GM19328 (cell line): ENCODE data around the gene PTH1R.

Experiments used
- ATAC-seq: cut with Tn5 transposase; IDR thresholded peaks from one replicate; pipeline ENCODE4 v1.9.1; 2021; ENCODE audit warnings: mild to moderate bottlenecking, moderate library complexity; ENCODE audit not compliant: unreplicated experiment

PTH1R gene

GRCh38 chr3:46849686-46850467, 27.6 kb upstream of the PTH1R start:
- no peak for ATAC-seq

- ATAC-seq, result no peak
Observed at GRCh38 chr3:46850468-46850779, 27.1 kb upstream of the PTH1R start.

- no peak for ATAC-seq
Observed at GRCh38 chr3:46851364-46852333, 25.9 kb upstream of the PTH1R start.

- no peak for ATAC-seq
Observed at GRCh38 chr3:46852334-46852720, 25.2 kb upstream of the PTH1R start.

DNA sequence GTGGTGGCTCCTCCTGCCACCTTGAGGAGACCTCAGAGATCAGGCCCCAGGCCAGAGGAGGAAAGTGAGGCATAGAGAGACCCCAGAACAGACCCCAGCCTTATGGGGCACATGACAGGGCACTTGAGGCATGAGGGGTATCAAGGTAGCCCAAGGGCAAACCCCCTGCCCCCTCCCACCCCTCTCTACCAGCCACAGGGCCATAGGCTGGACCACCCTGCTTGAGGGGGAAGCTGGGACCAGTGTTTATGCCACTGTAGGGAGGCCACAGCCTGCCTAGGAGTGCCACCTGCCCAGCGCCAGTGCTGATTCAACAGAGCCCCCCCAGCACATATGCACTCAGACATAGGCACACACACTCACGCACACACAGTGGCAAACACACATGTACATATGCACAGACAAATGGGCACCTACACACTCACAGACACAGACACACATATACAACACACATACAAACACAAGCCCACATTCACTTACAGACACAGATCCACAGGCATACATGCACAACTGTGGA, 24.6 kb upstream of the PTH1R start:
- no peak for ATAC-seq

DNA sequence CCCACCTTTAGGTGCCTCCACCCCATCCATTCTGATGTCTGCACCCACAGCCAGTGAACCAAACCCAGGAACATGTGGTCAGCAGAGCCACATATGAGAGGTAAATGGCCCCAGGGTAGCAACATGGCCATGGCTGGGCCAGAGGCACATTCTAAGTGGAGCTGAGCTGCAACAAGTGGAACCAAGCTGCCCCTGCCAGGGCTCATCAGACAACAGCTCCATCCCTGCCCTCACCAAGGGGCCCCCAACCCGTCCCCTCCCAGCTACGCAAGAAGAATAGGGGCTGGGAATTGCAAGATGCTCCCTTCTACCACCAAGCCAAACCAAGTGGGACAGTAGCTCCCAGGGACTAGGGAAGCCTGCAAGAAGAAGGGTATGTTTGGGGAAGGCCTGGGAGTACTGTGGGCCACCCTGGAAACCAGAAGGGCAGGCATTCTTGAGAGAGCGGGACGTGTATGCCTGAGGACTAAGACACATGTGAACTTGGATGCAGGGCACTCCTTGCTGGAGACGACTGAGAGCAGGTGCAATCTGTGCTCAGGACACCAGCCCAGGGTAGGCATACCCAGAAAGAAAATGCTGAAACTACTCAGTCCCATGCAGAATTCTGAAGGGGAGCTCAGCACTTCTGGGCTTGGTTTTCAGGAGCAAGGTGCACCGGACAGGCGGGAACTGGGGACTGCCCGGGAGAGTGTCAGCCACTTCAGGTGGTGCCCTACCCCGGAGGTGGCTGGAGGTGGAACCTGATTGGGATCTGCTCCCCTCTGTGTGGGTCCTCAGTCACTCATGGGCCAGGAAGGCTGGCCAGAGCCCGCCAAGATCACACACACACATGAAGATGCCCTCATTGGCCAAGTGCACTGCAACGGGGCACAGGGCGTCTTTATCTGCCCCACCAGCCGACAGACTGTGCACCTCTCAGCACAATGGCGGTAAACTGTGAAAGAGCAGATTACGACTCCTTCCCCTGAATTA, 23.8 kb upstream of the PTH1R start:
- ATAC-seq, result no peak

- no peak for ATAC-seq
Observed at GRCh38 chr3:46854555-46854991, 22.9 kb upstream of the PTH1R start.

DNA sequence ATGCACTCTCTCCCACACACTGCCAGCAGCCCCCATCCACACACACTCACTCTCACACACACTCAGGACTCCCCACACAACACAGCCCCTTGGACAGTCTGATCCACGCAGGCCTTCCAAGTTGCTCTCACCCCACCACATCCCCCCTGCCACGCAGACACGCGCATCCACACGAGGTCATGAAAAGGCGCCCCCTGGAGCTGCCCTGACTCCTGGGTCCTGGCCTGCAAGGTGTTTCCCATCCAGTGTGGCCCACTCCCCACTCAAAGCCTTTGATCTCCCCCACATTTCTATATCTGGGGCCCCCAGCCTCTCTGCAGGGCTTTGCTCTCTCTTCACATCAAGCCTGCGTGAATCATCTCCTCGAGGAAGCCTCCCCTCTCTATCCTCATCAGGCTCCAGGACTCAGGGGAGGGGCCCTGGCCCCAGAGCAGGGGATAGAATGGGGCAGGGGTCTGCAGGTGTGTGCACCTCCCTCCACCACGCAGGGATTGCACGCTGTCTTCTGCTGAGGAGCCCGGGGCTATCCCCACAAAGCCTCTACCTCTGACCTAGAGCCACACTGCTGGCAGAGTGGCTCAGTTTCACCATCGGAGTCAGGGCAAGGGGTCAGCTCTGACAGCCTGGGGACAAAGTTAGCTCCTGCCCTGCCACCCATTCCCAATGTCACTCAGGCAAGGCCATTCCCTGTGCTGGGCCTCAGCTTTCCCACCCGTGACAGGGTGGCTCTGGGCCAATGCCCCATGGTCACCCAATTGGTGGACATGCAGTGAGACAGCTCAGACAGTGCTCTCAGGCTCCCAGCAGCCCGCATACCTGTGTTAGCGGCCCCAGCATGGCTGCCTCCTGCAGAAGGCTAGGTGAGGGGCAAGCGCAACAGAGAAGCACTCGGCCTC, 20.7 kb upstream of the PTH1R start:
- ATAC-seq, result no peak

GRCh38 chr3:46857485-46858341, 19.8 kb upstream of the PTH1R start:
- ATAC-seq, result no peak

GRCh38 chr3:46858456-46858855, 19.1 kb upstream of the PTH1R start:
- ATAC-seq, result no peak

DNA sequence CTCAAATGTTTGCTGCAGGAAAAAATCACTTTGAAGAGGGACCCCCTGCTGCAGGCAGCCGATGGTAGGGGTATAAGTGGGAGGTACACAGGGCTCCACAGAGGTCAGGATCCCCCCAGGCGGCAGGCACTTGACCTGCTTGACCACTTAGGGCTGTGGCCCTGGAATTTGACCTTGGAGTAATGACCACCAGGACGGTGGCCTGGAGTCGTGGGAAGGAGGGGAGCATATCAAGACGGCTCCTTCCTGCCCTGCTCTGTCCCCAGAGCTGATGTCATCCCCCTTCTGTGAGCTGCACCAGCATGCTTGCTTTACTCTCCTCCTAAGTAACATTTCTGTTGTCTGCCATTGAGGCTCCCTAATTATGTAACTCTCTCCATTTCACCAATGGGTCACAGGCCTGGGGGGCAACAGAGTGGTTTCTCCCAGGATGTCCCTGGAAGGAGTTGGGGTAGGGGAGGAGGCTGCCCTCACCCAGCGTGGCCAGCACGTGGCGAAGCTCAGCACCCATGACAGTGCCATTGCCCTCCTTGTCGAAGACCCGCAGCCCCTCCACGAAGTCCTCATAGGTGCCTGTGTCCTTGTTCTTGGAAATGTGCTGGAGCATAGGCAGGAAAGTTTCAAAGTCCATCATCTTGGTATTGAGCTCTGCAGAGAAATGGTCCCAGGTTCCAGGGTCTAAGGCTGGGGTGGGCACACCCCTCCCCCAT, 18.4 kb upstream of the PTH1R start:
- ATAC-seq, result no peak

DNA sequence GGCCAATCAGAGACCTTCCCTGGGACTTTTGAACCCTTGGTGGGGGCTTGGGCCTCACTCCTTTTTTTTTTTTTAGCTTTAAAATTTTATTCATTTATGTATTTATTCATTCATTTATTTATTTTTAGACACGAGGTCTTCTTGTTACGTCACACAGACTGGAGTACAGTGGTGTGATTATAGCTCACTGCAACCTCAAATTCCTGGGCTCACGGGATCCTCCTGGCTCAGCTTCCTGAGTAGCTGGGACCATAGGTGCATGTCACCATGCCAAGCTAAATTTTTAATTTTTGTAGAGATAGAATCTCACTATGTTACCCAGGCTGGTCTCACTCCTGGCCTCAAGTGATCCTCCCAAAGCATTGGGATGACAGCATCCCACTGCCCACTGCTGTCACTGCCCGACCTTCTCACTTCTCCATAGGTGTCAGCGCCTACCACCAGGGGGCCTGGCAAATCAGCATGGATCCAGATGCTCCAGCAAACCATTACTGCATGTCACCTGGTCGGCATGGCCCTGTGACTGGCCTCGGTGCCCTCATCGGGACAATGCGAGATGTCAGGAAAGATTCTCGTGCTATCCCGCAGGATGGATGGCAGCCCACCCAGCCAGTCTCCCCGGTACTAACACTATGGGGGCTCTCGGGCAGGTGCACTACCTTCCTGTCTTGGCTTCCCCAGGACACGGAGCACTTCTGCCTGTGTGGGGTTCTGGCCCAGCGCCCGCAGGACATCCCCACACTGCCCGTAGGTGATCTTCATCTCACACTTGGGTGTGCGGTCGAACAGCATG, 17.3 kb upstream of the PTH1R start:
- no peak for ATAC-seq

- no peak for ATAC-seq
Observed at GRCh38 chr3:46860810-46861604, 16.5 kb upstream of the PTH1R start.

DNA sequence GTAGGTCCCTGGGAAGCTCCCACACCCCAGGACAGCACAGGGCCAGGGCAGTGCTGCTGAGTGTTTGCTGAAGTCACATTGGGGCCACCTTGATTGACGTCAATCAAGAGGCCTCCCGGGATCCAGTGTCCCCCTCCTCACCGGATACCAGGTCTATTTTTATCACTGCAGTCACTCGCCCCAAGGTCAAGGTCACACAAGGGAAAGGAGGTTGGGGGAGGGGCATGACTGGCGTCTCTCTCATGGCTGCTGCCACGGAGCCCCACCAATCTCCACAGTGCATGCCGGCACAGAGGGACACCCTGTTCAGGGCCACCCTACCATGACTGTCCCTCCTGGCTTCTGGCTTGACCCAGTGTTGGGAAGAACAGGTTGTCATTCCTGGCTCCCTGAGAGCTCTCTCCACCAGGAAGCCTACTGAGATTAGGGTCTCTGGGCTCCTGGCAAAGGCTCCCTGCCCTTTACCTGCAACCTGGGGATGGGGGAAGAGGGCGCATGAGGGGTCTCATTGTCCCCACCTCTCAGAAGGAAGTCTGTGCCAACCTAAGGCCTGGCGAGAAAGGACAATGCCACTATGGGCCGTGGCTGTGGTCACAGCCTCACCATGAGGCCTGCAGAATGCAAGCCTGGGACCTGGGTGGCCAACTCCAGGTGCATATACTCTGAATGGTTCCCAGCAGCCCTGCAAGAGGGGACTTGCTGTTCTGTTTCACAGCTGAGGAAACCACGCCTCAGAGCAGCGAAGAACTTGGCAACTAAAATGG, 15.7 kb upstream of the PTH1R start:
- no peak for ATAC-seq

DNA sequence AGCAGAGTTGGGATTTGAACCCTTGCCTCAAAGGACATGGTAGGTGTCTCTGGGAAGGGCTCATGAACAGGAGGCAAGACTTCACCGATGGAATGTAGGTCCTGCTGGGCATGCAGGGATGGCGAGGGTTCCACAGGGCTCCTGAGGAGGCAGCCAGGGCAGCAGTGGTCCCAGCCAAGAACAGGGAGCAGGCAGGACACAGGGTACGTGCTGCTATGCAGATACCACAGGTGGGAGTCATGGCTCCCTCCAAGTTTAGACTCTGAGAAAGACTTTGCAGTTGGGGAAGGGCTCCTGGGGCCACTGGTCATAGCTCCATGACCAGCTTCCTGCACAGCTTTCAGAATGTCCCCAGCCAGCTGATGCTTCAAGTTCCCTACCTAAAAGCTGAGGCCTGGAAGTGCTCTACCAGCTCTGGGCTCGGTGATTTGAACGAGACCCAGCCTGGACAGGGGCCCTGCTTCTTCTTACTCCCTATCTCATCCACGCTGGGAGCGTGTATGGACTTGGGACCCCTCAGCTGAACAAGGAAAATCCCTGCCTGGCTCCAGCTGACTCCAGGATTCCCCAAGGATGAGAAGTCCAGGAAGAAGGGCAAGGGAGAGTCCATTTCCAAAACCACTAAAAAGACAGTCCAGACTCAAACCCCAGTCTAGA, 15.0 kb upstream of the PTH1R start:
- no peak for ATAC-seq
